Sciatic nerve (tissue), 1 donor: ENCODE results near the gene CLDND1. TPM values are rescaled to one million over a fixed set of nuclear protein-coding genes. Genes with fewer than 3 reads are reported as not detected.

Experiments used
- total RNA-seq: library from RNA; stranded (reverse); fragmentation: NEBNext Ultra II Directional; extraction: Animal tissue kit (Norgen Biotek cat#: 25700); gene quantifications from one replicate; pipeline ENCODE4 v1.2.1, GENCODE V29; 2021
- donor health status: DM: no; HTN: no; CAD: no.

Gene CLDND1
- total RNA-seq, 1 donor from 2014 or later = 185 TPM

Other genes starting within 250 kb of the CLDND1 start
- gene OR5H2, start 240.4 kb downstream of the CLDND1 start, total RNA-seq = not detected
- not detected for gene OR5K4, start 169.0 kb downstream of the CLDND1 start, total RNA-seq
- not detected for gene OR5K3, start 132.2 kb downstream of the CLDND1 start, total RNA-seq
- gene OR5K1, start 59.7 kb downstream of the CLDND1 start, total RNA-seq = not detected
- gene OR5K2, start 25.2 kb downstream of the CLDND1 start, total RNA-seq = not detected
- gene GPR15, start 9.1 kb upstream of the CLDND1 start, total RNA-seq = 0.36 TPM
- 16.9 TPM for gene CPOX, start 70.7 kb upstream of the CLDND1 start, total RNA-seq
- 25.1 TPM for gene ST3GAL6, start 240.4 kb upstream of the CLDND1 start, total RNA-seq